ENCODE data around the gene OR56A1. TPM values are rescaled to one million over a fixed set of nuclear protein-coding genes. Genes with fewer than 3 reads are reported as not detected.

Gene OR56A1
- total RNA-seq, 1 experiment from 2014 or later, result not detected

DNA sequence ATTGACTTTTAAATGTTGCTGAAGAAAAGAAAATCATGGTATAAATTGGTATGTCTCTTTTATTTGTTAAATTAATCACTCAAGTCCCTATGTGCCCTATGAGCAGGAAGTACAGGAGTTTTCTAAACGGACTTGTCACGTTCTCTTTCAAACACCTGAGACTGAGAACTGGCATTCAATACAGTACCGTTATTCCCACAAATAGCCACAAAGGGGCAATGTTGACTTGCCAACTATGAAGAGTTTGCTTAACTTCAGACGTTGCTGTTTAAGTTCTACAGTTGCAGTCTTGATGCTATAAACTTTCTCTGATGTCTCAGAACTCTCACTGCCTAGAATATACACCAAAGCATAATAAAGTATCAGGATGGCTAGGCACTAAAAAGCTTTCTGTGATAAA, 7.6 kb downstream of the OR56A1 start:
- ChIA-PET CTCF (no interaction called here), POLR2A (ENCODE audit: unreplicated experiment) (no interaction called here)
- Histone ChIP-seq H3K9me3 (ENCODE audit: insufficient read depth, low read depth) (no peaks in the 10 kb centered on the region), H2AFZ (no peak overlapping the region), H3K36me3 (ENCODE audit: low read depth) (no peaks in the 10 kb centered on the region), H3K4me1 (replicated peaks; ENCODE audit: insufficient read depth) (no peaks in the 10 kb centered on the region), H3F3A (ENCODE audit: insufficient read depth, low read depth) (no peaks in the 10 kb centered on the region), H3K27ac (no peak overlapping the region), H3K79me2 (ENCODE audit: low read depth) (no peaks in the 10 kb centered on the region), H3K4me2 (no peak overlapping the region), H3K4me3 (no peak overlapping the region), H3K9me2 (ENCODE audit: insufficient read depth) (no peaks in the 10 kb centered on the region), H4K20me1 (ENCODE audit: insufficient read depth) (no peaks in the 10 kb centered on the region), H3K27me3 (ENCODE audit: insufficient read depth, low read depth) (no peaks in the 10 kb centered on the region)
- intact Hi-C loops (cut with micrococcal nuclease; ENCODE audit: unreplicated experiment), result loop anchor here (1.0 kb wide), 1 partner anchor 330 kb away; no protein-coding TSS in a partner anchor
- DNase-seq, result no peak
- BruUV-seq (replicated peaks), result no TSS peak
- TF ChIP-seq CTCF (conservative IDR thresholded peaks at IDR 0.05) (peak; percentile 49), EZH2 (IDR thresholded peaks at IDR 0.05; ENCODE audit: low read depth) (no peak)

GRCh38 chr11:6013042-6013441, 17.5 kb downstream of the OR56A1 start:
- no TSS peak for BruUV-seq (replicated peaks)

DNA sequence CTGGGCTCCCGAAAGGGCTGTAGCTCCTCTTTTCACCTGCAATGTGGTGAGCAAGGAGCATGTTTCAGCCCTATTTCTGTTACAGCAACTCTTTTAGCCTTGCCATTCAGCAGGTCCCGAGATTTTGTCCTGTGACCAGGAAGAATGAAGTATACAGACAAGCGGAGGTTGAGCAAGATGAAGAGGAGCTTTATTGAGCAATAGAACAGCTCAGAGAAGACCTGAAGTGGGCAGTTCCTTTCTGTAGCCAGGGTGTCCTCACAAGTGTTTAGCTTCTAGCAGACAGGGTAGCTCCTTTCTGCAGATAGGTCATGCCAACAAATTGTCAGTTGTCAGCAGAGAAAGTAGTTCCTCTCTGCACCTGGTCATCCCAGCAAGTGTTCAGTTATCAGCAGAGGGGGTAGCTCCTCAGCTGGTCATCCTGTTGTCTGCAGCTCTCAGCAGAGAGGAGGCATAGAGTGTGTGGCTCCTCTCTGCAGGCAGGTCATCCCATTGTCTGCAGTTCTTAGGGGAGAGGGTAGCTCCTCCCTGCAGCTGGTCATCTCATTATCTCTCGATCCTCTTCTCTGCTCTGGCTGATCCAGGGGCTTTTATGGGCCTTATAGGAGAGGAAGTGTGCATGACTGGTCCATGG, 18.4 kb downstream of the OR56A1 start:
- Histone ChIP-seq H3K79me2 (ENCODE audit: low read depth) (no peaks in the 10 kb centered on the region), H3K4me3 (no peak overlapping the region), H3K4me1 (replicated peaks; ENCODE audit: insufficient read depth) (no peaks in the 10 kb centered on the region), H4K20me1 (ENCODE audit: insufficient read depth) (no peaks in the 10 kb centered on the region), H3K9me2 (ENCODE audit: insufficient read depth) (no peaks in the 10 kb centered on the region), H3F3A (ENCODE audit: insufficient read depth, low read depth) (no peaks in the 10 kb centered on the region), H2AFZ (no peak overlapping the region), H3K9me3 (ENCODE audit: insufficient read depth, low read depth) (no peaks in the 10 kb centered on the region), H3K27me3 (ENCODE audit: insufficient read depth, low read depth) (no peaks in the 10 kb centered on the region), H3K4me2 (no peak overlapping the region), H3K27ac (no peak overlapping the region), H3K36me3 (ENCODE audit: low read depth) (no peaks in the 10 kb centered on the region)
- no TSS peak for BruUV-seq (replicated peaks)
- no peak for DNase-seq
- CTCF ChIA-PET, result no interaction called here
- intact Hi-C loops (cut with micrococcal nuclease; ENCODE audit: unreplicated experiment), result no loop called here
- POLR2A ChIA-PET (ENCODE audit: unreplicated experiment), result no interaction called here
- TF ChIP-seq CTCF (conservative IDR thresholded peaks at IDR 0.05), result no peak
- TF ChIP-seq EZH2 (IDR thresholded peaks at IDR 0.05; ENCODE audit: low read depth), result no peak

More at GRCh38 chr11:6013042-6013441, 17.5 kb downstream of the OR56A1 start:
- Histone ChIP-seq H3K27ac (no peak overlapping the region), H3K79me2 (ENCODE audit: low read depth) (no peaks in the 10 kb centered on the region), H3K9me3 (ENCODE audit: insufficient read depth, low read depth) (no peaks in the 10 kb centered on the region), H3F3A (ENCODE audit: insufficient read depth, low read depth) (no peaks in the 10 kb centered on the region), H3K9me2 (ENCODE audit: insufficient read depth) (no peaks in the 10 kb centered on the region), H3K27me3 (ENCODE audit: insufficient read depth, low read depth) (no peaks in the 10 kb centered on the region), H2AFZ (no peak overlapping the region), H3K4me1 (replicated peaks; ENCODE audit: insufficient read depth) (no peaks in the 10 kb centered on the region), H3K4me3 (no peak overlapping the region), H3K4me2 (no peak overlapping the region), H4K20me1 (ENCODE audit: insufficient read depth) (no peaks in the 10 kb centered on the region), H3K36me3 (ENCODE audit: low read depth) (no peaks in the 10 kb centered on the region)
- ChIA-PET CTCF (no interaction called here), POLR2A (ENCODE audit: unreplicated experiment) (no interaction called here)
- DNase-seq, result no peak
- intact Hi-C loops (cut with micrococcal nuclease; ENCODE audit: unreplicated experiment), result no loop called here
- TF ChIP-seq CTCF (conservative IDR thresholded peaks at IDR 0.05) (no peak), EZH2 (IDR thresholded peaks at IDR 0.05; ENCODE audit: low read depth) (no peak)
